Measurements from ENCODE around the gene PRKN.

DNA sequence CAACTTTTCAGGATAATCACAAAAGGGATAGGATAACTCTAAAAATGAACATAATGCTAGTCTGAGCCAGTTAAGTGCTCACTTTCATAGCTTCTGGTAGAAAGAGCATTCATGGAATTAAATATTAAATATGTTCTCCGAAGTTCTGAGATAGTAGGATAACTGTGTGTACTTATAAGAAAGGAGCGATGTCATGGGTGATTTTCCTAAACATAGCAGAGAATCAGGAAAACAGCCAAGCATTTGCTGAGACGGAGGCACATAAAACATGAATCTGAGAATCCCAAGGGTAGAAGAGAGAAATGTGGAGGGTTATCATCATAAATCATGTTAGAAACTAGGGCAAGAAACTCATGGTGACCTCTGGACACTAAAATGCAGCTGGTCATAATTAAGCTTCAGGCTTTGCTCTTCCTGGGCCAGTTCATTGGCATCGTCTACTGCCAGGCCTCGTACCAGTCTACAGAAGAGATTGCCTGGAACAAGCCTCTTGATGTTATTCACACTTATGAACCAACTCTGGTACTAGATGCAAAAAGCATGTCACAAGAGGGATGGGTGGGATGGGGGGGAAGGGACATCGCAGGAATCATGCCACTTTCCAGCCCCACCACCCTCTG lies 436.6 kb downstream of the PRKN start:
- TF ChIP-seq CTCF (IDR thresholded peaks at IDR 0.05) = no peak
- no peak for TF ChIP-seq POLR2A (IDR thresholded peaks at IDR 0.05)
